C4-2B (cell line): ENCODE data around the gene RNF31.

Source experiments
- H3K27ac ChIP-seq: fragments of 450-650 bp; 2 replicates; pipeline ENCODE4 v1.5.1; 2017
- ZFX ChIP-seq: fragments of 450-650 bp; IDR thresholded peaks from 2 replicates; pipeline ENCODE4 v1.6.1; 2017
- TF ChIP-seq, protein P1 (sequence below): fragments of 450-650 bp; conservative IDR thresholded peaks from 2 replicates; pipeline ENCODE4 v1.5.1; 2017; ENCODE audit warnings: mild to moderate bottlenecking

The RNF31 gene

DNA sequence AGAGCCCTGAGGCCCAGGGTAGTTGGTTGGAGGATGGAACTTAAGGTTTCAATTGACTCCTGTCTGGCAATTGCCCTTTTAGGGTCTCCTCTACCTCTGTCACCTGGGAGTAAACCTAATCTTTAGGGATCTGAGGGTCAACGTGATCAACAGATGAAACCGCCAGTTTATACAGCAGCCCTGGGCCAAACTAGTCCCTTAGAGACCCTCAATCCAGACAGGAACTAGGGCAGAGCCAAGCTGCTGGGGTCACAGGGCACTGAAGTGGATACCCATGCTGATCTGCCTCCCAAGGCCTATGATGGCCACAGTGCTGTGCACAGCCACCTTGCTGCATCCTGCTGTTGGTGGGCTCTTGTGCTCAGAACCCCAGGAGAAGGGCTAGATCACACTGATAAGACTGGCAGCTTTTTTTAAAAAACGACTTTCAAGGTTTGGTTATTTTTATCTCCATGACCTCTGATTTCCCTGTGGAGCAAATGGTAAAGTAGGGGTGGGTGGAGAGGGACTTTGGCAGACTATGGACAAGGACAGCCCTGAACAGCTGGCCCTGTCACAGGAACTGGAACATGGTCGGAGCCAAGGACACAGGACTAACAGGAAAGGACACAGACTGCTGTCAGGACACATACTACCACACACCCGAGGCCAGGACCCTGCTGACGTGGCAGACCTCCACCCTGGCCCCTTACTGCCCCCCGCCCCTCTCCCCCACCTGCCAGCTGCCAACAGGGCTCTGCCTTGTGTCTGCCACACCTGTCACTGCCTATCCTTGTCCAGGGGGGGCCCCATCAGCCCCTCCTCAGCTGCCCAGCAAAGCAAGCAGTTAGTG is 16.4 kb upstream of the RNF31 start:
- H3K27ac ChIP-seq = no peak overlapping the region
- TF ChIP-seq ZFX = no peak
- TF ChIP-seq, protein P1, sequence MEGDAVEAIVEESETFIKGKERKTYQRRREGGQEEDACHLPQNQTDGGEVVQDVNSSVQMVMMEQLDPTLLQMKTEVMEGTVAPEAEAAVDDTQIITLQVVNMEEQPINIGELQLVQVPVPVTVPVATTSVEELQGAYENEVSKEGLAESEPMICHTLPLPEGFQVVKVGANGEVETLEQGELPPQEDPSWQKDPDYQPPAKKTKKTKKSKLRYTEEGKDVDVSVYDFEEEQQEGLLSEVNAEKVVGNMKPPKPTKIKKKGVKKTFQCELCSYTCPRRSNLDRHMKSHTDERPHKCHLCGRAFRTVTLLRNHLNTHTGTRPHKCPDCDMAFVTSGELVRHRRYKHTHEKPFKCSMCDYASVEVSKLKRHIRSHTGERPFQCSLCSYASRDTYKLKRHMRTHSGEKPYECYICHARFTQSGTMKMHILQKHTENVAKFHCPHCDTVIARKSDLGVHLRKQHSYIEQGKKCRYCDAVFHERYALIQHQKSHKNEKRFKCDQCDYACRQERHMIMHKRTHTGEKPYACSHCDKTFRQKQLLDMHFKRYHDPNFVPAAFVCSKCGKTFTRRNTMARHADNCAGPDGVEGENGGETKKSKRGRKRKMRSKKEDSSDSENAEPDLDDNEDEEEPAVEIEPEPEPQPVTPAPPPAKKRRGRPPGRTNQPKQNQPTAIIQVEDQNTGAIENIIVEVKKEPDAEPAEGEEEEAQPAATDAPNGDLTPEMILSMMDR = no peak

GRCh38 chr14:24131549-24131966 is 15.7 kb upstream of the RNF31 start:
- no peak overlapping the region for H3K27ac ChIP-seq
- TF ChIP-seq, protein P1 = no peak
- TF ChIP-seq ZFX = no peak

DNA sequence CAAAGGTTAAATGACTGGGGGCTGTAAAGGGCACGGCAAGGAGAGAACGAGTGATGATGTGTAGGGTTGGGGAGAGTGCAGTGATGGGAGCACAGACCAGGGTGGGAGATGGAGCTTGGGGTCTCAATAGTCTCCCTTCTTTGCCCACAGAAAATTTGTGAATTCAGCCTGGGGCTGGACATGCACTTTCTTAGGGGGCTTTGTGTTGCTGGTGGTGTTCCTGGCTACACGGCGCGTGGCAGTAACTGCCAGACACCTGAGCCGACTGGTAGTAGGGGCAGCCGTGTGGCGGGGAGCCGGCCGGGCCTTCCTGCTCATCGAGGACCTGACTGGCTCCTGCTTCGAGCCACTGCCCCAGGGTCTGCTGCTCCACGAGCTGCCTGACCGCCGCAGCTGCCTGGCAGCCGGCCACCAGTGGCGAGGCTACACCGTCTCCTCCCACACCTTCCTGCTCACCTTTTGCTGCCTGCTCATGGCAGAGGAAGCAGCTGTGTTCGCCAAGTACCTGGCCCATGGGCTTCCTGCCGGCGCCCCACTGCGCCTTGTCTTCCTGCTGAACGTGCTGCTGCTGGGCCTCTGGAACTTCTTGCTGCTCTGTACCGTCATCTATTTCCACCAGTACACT is 15.1 kb upstream of the RNF31 start:
- no peak overlapping the region for H3K27ac ChIP-seq
- no peak for TF ChIP-seq ZFX
- TF ChIP-seq, protein P1 = no peak

DNA sequence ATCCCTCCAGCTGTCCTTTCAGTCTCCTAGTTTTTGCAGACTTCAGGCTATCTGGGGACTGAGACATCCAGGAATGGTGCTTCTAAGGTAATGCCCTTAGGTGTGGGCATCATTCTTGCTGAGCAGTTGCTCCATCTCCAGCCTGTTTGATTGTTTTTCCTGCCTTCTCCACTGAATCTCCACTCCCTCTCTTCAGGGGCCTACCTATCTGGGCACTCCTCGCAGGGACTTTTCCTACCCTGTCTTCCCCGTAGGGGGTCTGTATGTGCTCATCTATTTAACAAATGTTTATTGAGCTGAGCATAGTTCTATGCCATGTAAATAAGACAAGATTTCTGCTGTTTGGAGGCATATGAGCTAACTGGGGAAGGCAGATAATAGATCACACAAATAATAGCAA is 14.3 kb upstream of the RNF31 start:
- TF ChIP-seq, protein P1 = no peak
- TF ChIP-seq ZFX = no peak
- no peak overlapping the region for H3K27ac ChIP-seq

DNA sequence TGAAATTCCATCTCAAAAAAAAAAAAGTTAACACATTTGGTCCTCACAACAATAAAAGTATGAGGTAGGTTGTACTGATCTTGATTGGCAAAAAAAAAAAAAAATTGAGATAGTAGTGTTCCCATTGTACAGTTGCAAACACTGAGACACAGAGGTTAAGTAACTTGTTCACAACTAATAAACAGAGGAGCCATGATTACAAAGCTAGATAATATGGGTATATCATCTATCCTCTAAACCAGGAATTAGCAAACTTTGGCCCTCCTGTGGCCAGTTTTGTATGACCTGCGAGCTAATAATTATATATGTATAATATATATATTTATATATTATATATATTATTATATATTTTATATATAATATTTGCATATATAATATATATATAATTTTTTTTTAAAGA is 13.6 kb upstream of the RNF31 start:
- no peak for TF ChIP-seq ZFX
- TF ChIP-seq, protein P1 = no peak
- H3K27ac ChIP-seq = no peak overlapping the region

GRCh38 chr14:24135584-24135833 is 11.8 kb upstream of the RNF31 start:
- peak overlapping the region; percentile 81 for H3K27ac ChIP-seq
- TF ChIP-seq ZFX = no peak
- TF ChIP-seq, protein P1 = no peak

DNA sequence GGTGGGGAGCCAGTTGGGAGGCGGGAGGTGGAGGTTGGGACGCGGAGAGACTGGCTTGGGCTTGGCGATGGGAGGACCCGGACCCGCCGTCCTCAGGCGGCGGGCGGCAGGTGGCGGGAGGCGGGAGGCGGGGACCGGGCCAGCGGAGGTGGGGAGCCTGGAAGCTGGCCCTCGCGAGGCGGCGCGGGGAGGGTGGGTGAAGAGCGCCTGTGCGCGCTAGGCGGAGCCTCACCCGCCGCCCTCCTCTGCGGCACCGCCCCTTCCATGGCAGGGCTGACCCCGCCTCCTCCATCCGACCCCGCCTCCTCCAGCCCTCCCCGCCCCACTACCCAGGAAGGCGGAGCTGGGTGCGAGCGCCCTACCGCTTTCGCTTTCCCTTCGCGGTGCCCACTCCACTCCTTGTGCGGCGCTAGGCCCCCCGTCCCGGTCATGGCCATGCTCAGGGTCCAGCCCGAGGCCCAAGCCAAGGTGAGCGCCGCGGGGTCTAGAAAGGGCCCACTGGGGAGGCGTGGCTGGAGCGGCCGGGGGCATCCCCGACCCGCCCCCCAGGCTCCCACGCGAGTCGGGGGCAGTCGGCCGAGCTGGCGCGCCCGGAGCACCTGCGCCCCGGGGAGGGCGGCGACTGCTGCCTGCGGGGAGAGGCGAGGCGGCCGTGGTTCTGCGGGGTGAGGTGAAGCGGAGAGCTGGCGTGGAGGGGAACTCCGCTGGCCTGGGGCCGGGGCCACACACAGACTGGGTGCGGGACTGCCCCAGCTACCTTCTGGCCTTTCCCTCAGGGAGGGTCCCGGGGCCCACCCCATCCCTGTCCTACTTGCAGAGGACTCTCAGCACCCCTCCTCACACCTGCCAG is 11.2 kb upstream of the RNF31 start, which contains the start of gene PSME1:
PSME1 (plus strand) TSS at position 361 of the 850 bp plus-strand sequence; CDS start at position 430, 69 bp downstream.
- TF ChIP-seq ZFX = no peak
- TF ChIP-seq, protein P1 = no peak
- peak within 1 kb of the TSS; percentile 81 for H3K27ac ChIP-seq
